BLaER1 treated with 17β-estradiol and CSF1 and Interleukin-3, amounts not matched to agents 10 nM and 100 nM (cell line): ENCODE measurements around the gene ADARB2.
"Not testable (repeated sequence)": the region's sequence is repeated elsewhere in the genome, so short reads cannot be mapped to it uniquely, and the experiment has no call there.

Source experiments
- H3K27ac ChIP-seq, 11 experiments: shearing (Covaris generic); formaldehyde crosslinking; 2 replicates each; pipeline ENCODE4 v1.8.1; 2022
- H3K27me3 ChIP-seq, 11 experiments: shearing (Covaris generic); formaldehyde crosslinking; 2 replicates each; pipeline ENCODE4 v1.8.1; 2022
- H3K36me3 ChIP-seq, 11 experiments: shearing (Covaris generic); formaldehyde crosslinking; 2 replicates each; pipeline ENCODE4 v1.8.1; 2022
- H3K4me1 ChIP-seq, 10 experiments: shearing (Covaris generic); formaldehyde crosslinking; 2 replicates each; pipeline ENCODE4 v1.8.1; 2022
- H3K4me2 ChIP-seq, 11 experiments: shearing (Covaris generic); formaldehyde crosslinking; 2 replicates each; pipeline ENCODE4 v1.8.1; 2022
- H3K4me3 ChIP-seq, 10 experiments: shearing (Covaris generic); formaldehyde crosslinking; 2 replicates each; pipeline ENCODE4 v1.8.1; 2022
- H3K9ac ChIP-seq, 11 experiments: shearing (Covaris generic); formaldehyde crosslinking; 2 replicates each; pipeline ENCODE4 v1.8.1; 2022
- H3K9me3 ChIP-seq, 11 experiments: shearing (Covaris generic); formaldehyde crosslinking; replicated peaks in 1 of 11; 2 replicates each; pipeline ENCODE4 v1.8.1; 2022
- H4K20me1 ChIP-seq, 11 experiments: shearing (Covaris generic); formaldehyde crosslinking; 2 replicates each; pipeline ENCODE4 v1.8.1; 2022
- Cebpa-rat ChIP-seq, 11 experiments: shearing (Covaris generic); IDR thresholded peaks; 2 replicates each; pipeline ENCODE4 v1.8.1; 2022

Gene ADARB2

DNA sequence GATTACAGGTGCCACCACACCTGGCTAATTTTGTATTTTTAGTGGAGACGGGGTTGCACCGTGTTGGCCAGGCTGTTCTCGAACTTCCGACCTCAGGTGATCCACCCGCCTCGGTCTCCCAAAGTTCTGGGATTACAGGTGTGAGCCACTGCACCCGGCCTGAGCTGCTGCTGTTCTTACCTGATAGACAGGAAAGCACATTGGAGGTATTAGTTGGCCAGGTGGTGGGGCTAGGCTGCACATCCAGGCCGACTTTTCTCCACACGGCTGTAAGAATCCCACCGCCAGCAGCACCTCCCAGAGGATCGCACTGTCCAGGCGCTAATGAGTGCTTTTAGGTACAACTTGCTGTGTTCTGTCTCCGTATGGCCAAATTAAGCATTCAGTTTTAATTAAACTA is 568.6 kb downstream of the ADARB2 start:
- no peaks in the 10 kb centered on the region for H4K20me1 ChIP-seq
- no peak for TF ChIP-seq Cebpa-rat (IDR thresholded peaks at IDR 0.05)
- peaks cover 0 to 34% (median 22%) of the 10 kb centered on the region in 10 experiments; a peak in 16 of 20 replicates for H3K4me1 ChIP-seq
- H3K9me3 ChIP-seq, result no peaks in the 10 kb centered on the region
- H3K4me2 ChIP-seq, result no peak overlapping the region
- H3K36me3 ChIP-seq, result no peaks in the 10 kb centered on the region
- H3K9ac ChIP-seq, result no peak overlapping the region
- no peak overlapping the region for H3K4me3 ChIP-seq
- no peak overlapping the region for H3K27ac ChIP-seq
- H3K27me3 ChIP-seq, result no peaks in the 10 kb centered on the region

DNA sequence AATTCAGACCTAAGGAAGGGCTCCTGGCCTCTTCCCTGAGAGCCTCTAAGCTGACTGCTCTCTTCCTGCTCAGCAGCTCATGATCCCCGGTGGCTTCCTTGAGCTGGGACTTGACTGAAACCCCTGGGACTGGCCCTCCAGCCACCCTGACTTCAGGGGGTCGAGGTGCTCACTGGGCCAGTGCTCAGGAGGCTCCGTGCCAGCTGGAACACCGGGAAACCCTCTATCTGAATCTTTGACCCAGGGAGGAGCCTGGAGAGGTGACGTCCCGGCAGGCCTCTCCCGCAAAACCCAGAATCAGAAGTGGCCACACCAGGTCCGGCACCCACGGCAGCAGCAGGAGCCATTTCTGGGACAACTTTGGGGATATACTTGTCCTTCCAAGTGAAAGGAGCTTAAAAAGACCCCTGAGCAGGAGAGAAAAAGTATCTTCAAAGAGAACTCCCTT is 570.5 kb downstream of the ADARB2 start:
- Histone ChIP-seq H3K4me1 (peaks cover 0 to 15% (median 3%) of the 10 kb centered on the region in 10 experiments; a peak in 11 of 20 replicates), H3K27me3 (no peaks in the 10 kb centered on the region), H3K4me2 (no peak overlapping the region), H3K36me3 (no peaks in the 10 kb centered on the region), H3K27ac (no peak overlapping the region), H4K20me1 (no peaks in the 10 kb centered on the region), H3K4me3 (no peak overlapping the region), H3K9ac (no peak overlapping the region), H3K9me3 (no peaks in the 10 kb centered on the region; a peak in 1 of 22 replicates)
- TF ChIP-seq Cebpa-rat (IDR thresholded peaks at IDR 0.05), result no peak

DNA sequence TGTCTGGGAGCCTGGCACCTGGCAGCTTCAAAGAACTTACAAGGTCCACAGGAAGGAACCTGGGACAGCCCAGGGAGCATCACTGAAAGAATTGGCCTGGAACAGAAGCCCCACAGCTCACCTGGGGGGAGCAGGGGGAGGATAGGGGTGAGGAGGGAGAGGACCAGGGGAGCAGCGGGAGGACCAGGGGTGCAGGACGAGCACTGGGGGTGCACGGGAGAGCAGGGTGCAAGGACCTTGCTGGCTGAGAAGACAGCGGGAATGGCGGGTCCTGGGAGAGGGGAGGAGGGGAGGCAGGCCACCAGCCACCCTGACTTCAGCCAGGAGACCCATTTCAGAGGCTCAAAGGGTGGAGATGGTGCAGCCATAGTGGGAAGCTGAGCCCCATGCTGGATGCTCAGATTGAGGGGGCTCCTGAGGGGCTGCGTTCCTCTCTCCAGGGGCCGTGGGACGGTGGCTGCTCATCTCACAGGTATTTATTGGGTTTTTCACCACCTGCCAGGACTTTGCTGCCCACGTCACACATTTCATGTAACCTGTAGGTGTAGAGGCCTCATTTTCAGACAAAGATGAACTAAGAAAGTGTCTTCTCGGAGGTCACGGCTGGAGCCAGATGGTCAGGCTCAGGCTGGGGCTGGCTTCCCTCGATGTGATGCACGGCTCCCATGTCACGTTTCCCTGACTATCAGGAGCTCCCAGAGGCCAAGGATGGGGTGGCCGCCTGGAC is 571.1 kb downstream of the ADARB2 start:
- Histone ChIP-seq H3K27me3 (no peaks in the 10 kb centered on the region), H3K4me1 (peaks cover 0 to 9% (median 0%) of the 10 kb centered on the region in 10 experiments; a peak in 3 of 20 replicates), H3K9me3 (no peaks in the 10 kb centered on the region; a peak in 1 of 22 replicates), H3K36me3 (no peaks in the 10 kb centered on the region), H3K4me2 (no peak overlapping the region), H4K20me1 (no peaks in the 10 kb centered on the region), H3K27ac (no peak overlapping the region), H3K4me3 (no peak overlapping the region), H3K9ac (no peak overlapping the region)
- no peak for TF ChIP-seq Cebpa-rat (IDR thresholded peaks at IDR 0.05)

DNA sequence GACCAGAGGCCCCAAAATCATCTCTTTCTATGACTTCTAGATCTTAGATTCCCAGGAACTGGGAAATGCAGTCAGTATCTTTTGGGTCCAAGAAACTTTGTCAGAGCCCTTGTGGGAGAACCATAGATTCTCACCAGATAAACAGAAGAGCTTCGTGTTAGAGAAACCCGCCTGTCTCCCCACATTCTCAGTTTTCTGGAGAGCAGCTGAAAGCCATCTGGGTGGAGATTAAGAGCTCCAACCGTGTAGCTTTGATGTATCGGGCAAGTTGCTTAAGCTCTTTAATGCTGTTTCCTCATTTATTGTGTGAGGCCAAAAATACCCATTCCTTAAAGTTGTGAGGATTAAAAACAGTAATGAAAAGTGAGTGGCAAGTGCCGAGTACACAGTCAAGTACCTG is 573.5 kb downstream of the ADARB2 start:
- H4K20me1 ChIP-seq, result no peaks in the 10 kb centered on the region
- H3K9ac ChIP-seq, result no peak overlapping the region
- H3K36me3 ChIP-seq, result no peaks in the 10 kb centered on the region
- no peaks in the 10 kb centered on the region for H3K27me3 ChIP-seq
- H3K4me3 ChIP-seq, result no peak overlapping the region
- H3K4me2 ChIP-seq, result no peak overlapping the region
- H3K4me1 ChIP-seq, result no peaks in the 10 kb centered on the region
- TF ChIP-seq Cebpa-rat (IDR thresholded peaks at IDR 0.05), result no peak
- H3K27ac ChIP-seq, result no peak overlapping the region
- no peaks in the 10 kb centered on the region; a peak in 1 of 22 replicates for H3K9me3 ChIP-seq

DNA sequence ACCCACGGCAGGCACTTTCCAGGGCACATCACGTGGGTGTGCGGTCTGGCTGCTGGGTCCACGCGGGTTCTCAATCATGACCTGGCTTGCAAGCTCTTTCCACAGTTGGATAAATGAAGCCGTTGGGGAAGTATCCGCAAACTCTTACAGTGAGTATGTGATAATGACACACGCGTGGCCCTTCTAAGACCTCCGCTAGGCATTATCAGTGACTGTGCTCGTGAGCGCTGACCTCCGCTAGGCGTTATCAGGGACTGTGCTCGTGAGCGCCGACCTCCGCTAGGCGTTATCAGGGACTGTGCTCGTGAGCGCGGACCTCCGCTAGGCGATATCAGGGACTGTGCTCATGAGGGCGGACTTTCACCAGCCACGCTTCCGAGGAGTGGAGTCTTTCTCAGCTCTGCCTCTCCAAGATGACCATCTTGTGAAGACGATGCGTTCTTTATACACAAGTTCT is 574.1 kb downstream of the ADARB2 start:
- Histone ChIP-seq H3K4me3 (no peak overlapping the region), H3K4me2 (no peak overlapping the region)

DNA sequence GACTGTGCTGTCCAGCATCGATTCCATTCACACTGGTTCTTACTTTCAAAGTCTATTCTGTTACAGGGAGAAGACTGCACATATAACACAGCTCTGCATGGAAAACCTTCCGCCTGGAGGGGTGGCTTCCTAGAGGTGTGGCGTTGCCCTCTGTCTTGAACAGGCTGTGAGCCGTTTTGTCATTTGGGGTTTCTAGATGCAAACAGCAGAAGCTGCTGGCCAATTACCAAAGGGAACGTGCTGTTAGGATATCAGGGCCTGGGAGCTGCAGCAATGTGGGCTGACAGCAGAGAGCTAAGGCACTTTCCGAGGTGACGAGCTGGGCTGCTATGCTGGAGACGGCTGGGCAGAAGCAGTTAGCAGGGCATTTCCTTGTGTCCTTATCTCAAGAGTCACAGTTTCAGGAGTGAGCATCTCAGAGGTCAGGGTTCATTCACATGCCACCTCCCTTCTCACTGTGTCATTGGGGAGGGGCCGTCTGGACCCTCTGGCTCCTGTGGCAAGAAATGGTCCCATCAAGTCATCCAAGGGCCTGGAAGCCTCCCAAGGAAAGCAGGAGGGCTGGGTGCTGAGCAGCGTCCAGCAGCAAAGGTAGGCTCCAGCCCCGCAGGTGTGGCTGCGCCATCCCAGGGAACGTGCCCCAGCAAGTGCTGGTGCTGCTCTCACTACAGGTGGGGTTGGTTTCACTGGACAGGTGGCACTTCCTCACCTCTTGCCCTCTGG is 574.7 kb downstream of the ADARB2 start:
- Histone ChIP-seq H3K27me3 (no peaks in the 10 kb centered on the region), H4K20me1 (no peaks in the 10 kb centered on the region), H3K4me3 (no peak overlapping the region), H3K9me3 (no peaks in the 10 kb centered on the region; a peak in 1 of 22 replicates), H3K9ac (no peak overlapping the region), H3K36me3 (no peaks in the 10 kb centered on the region), H3K27ac (no peak overlapping the region), H3K4me2 (no peak overlapping the region), H3K4me1 (no peaks in the 10 kb centered on the region)
- TF ChIP-seq Cebpa-rat (IDR thresholded peaks at IDR 0.05), result no peak

More for the DNA sequence above, 574.1 kb downstream of the ADARB2 start:
- H3K9ac ChIP-seq, result no peak overlapping the region
- no peaks in the 10 kb centered on the region for H3K36me3 ChIP-seq
- no peaks in the 10 kb centered on the region for H3K27me3 ChIP-seq
- TF ChIP-seq Cebpa-rat (IDR thresholded peaks at IDR 0.05), result no peak
- no peaks in the 10 kb centered on the region; a peak in 1 of 22 replicates for H3K9me3 ChIP-seq
- H4K20me1 ChIP-seq, result no peaks in the 10 kb centered on the region
- no peaks in the 10 kb centered on the region for H3K4me1 ChIP-seq
- no peak overlapping the region for H3K27ac ChIP-seq

DNA sequence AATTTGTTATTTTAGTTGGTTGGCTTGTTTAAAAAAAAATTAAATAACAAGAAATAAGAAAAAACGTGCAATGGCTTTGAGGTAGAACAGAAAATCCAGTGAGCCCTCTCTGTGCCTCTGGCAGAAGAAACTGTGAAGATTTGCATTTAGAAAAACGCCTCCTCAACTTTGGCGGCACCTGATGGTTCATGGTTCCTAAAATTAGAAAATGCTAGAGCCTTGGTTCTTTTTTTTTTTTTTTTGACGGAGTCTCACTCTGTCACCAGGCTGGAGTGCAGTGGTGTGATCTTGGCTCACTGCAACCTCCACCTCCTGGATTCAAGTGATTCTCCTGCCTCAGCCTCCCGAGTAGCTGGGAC is 576.0 kb downstream of the ADARB2 start:
- not testable (repeated sequence) for H3K4me1 ChIP-seq, H3K36me3 ChIP-seq, H3K27me3 ChIP-seq, H4K20me1 ChIP-seq, H3K9ac ChIP-seq, H3K4me3 ChIP-seq, H3K9me3 ChIP-seq, H3K27ac ChIP-seq, H3K4me2 ChIP-seq

DNA sequence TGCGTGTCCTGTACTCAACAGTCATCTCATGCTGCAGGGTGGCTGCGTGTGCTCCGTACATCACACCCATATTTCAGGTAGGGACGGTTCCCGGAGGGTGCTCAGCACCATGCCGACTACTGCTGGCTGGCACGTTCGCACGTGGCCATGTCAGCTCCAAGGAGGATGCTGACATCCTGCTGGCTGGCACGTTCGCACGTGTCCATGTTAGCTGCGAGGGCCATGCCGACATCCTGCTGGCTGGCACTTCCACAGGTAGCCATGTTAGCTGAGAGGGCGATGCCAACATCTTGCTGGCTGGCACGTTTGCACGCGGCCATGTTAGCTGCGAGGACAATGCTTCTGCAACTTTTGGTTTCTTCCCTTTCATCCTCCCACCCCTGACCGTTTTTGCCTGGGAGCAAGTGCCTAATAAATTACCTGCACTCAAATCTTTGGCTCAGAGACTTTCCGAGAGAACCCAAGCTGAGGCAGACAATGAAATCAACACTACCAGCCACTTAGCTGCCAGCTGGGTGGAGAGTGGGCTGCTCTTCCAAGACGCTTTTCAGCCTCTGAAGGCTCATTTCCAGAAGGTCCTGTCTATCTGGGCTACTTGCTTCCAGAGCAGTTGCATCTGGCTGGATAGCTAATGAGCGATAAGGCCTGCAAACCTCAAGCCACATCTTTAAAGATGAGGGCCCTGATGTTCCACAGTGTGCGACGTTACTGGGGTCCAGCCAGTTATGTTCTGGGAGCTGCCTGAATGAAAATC is 576.6 kb downstream of the ADARB2 start:
- Histone ChIP-seq H3K4me2 (no peak overlapping the region; a peak in 1 of 22 replicates), H4K20me1 (no peaks in the 10 kb centered on the region; a peak in 2 of 22 replicates), H3K36me3 (no peaks in the 10 kb centered on the region), H3K4me3 (no peak overlapping the region), H3K27me3 (no peaks in the 10 kb centered on the region), H3K27ac (no peak overlapping the region), H3K9ac (no peak overlapping the region), H3K9me3 (no peaks in the 10 kb centered on the region; a peak in 1 of 22 replicates), H3K4me1 (peaks cover 0 to 12% (median 7%) of the 10 kb centered on the region in 10 experiments; a peak in 8 of 20 replicates)
- no peak for TF ChIP-seq Cebpa-rat (IDR thresholded peaks at IDR 0.05)
